NCI-H345 treated with DMSO at 0.1 percent for 48 hours (cell line): ENCODE results near the gene RASGRF1.

Source experiments
- DNase-seq: peaks from one replicate; lab custom pipeline; 2025; ENCODE audit not compliant: unreplicated experiment; lab: John Stamatoyannopoulos, UW

RASGRF1 gene

GRCh38 chr15:78990278-78990677, 100.3 kb downstream of the RASGRF1 start:
- DNase-seq, result no peak

DNA sequence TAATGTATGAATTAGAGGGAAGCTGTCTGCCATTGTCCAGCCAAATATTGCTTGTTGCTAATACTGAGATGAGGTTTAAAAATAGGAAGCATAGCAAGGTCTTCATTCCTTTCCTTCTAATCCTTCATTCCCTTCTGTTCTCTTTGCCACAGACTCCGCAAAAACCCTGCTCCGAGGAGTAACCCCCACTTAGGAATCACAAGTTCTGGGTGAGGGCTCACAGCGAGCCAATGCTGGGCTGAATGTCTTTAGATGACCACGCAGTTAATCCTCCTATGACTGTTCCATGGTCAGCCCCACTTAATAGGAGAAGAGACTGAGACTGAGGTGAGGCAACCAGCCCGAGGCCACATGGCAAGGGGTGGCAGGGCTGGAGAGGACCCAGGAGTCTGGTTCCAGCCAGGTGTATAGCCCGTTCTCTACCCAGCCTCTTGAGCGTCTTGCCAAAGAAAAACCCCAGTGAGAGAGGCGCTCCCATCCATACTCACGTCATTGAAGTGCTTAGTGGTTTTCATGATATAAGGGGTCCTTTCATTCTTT, 100.8 kb downstream of the RASGRF1 start:
- no peak for DNase-seq

GRCh38 chr15:78988361-78988911, 102.1 kb downstream of the RASGRF1 start:
- DNase-seq, result no peak

- no peak for DNase-seq
These were observed 102.8 kb downstream of the RASGRF1 start for GRCh38 chr15:78987556-78988360.

GRCh38 chr15:78985859-78986475, 104.6 kb downstream of the RASGRF1 start:
- no peak for DNase-seq

- DNase-seq, result no peak
These were observed 106.5 kb downstream of the RASGRF1 start for GRCh38 chr15:78984041-78984440.

GRCh38 chr15:78983146-78983918, 107.2 kb downstream of the RASGRF1 start:
- no peak for DNase-seq

DNA sequence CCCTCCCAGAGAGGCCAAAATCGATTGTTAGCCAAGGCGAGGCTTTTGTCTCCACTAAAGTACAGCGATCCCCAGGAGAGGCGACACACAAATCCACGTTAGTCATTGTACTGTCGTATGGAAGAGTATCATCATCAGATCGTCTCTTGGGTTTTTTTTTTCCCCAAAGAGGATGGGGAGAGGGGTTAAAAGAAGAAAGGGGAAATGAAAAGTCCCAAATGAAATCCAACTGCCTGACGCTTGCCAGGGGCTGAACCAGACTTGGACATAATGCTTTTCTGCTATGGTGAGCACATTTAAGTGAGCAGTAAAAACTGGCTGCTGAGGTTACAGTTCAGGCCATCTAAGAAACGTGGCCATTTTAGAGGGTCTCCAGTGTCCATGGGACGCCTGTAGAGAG, 107.8 kb downstream of the RASGRF1 start:
- DNase-seq, result no peak

DNA sequence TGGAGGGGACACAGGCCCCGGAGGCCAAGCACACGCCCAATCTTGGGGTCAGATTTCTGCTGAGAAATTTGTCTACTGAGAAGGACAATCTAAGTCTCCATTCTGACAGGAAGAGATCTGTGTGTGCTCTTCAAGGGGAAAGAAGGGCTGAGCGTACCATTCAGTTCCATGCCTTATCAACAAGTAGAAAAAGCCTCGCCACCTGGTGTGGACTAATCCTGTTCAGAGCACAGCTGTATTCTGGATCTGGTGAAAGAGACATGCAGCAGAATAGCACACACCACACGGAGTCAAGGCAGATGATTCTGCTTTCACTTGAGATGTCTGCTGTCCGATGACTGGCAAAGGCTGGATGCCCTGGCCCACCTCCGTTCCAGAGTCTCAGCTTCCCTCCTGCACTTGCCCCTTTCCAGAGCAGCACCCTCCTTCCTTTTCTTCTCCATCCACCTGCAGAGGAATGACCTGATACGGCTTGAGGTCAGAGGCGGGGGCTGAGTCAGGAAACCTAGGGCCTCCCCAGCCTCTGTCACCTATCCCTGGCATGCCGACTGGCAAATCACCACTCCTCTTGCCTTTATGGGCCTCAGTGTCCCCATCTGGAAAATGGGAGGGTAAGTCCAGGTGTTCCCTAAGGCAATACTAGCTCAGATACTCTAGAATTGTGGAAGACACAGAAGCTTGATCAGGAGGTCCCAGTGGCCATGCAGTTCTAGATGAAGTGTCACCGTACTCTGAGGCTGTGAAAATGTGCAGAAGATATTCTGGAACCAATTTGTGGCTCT, 108.9 kb downstream of the RASGRF1 start:
- DNase-seq, result no peak

DNA sequence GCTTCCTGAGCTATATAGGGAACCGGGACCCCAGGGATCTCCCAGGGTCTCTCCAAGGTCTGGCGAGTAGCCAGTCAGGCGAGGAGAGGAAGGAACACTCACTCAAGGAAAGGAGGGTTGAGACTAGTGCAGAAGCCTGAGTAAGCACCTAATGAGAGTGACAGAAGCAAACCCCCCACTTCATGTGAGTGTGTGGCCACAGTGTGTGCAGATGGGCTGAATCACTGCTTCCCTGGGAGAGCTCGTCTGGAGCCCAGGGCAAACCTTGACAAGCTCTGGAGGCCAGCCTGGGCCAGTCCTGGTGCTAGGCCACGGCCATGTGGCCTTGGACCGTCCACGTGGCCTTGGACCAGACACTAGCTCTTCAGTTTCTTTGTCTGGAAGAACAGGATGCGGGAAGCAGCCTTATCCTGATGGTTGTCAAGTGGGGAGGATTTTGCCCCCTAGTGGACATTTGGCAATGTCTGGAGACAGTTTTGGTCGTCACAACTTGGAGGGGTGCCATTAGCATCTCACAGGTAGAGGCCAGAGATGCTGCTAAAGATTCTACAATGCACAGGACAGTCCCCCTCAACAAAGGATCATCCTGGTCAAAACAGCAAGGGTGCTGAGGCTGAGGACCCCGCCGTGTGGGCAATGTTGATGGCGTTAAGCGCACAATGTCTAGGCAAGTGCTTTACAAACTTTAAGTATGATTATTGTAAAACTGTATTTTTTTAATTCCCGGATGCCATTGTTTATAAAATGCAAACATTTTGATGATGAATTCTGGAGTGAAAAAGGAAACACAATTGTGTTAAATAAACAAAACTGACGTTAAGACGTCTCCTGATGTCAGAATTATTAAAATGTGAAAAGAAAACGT, 110.9 kb downstream of the RASGRF1 start:
- peak; percentile 13 for DNase-seq

DNA sequence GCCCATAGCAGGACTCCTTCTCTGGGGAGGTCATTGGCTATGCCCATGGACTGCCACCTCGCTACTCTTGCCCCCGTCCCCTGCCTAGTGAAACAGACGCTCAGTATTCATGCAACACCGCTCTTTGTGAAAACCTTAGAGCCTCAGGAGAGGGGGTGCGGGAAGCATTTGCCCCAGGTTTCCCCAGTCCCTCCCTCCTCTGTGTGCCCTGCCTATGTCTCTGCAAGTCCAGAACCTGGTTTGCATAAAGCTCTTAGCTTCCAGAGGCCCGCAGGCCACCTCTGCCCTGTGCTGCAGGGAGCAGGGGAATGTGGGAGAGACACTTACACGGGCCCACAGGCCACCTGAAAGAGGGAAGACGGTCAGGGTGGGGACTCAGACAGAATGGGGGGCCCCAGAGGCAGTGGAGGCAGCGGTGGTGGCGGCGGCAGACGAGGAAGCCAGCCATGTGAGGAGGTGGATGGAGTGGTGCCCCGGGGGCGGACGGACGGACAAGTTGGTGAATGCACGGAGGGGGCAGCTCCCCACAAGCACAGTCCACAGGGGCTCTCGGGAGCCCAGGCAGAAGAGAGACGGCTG, 111.9 kb downstream of the RASGRF1 start:
- no peak for DNase-seq

GRCh38 chr15:78977591-78978347, 112.8 kb downstream of the RASGRF1 start:
- no peak for DNase-seq

DNA sequence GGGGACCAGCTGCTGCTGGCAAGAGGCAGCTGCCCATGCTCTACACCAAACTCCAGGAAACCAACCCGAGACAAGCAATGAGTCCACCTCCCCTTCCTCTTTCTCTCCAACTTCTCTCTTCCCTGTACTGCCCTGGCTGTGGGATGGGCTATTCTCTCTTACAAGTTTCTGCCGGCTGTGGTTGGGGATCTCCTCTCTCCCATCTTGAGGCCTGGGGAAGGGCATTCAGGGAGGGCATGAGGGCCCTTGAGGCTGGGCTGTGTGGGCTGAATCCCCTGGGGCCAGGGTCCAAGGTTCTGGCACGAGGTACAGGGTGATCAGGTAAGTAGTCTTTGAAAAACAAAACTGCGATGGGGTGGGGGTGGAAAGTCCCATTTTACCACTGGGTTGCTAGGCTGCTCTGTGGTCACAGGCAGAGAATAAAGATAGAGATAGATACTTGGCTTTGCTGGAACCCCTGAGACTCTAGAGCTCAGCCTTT, 113.4 kb downstream of the RASGRF1 start:
- DNase-seq, result no peak

GRCh38 chr15:78976691-78977090, 113.9 kb downstream of the RASGRF1 start:
- no peak for DNase-seq

DNA sequence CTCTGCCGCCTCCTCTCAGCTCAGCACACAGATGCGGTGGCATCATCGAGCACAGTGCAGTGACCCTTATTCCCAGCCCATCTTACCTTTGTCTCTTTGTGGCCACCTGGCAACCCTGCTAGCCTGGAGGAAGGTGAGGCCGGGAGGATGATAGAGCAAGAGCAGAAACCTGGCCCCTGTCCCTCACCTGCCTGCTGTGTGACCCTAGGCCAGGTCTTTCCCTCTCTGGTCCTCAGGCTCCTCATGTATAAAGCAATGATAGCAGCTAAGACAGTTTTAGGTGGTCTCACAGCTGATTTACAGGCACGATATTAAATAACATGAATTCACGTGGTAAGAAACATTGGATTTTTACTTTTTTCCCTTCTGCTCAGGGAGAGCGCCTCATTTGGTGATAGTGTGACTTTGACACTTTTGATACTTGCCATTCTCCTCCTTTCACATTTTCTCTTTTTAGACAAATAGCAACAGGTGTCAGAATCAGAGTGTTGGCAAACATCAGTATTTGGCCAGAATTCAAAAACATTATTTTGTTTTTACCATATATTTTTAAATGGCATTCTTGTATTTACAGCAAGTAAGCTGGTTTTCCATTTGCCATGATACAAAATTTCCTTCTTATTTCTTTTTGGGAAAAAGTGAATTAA, 116.2 kb downstream of the RASGRF1 start:
- no peak for DNase-seq

GRCh38 chr15:78969687-78970349, 120.8 kb downstream of the RASGRF1 start:
- no peak for DNase-seq

DNA sequence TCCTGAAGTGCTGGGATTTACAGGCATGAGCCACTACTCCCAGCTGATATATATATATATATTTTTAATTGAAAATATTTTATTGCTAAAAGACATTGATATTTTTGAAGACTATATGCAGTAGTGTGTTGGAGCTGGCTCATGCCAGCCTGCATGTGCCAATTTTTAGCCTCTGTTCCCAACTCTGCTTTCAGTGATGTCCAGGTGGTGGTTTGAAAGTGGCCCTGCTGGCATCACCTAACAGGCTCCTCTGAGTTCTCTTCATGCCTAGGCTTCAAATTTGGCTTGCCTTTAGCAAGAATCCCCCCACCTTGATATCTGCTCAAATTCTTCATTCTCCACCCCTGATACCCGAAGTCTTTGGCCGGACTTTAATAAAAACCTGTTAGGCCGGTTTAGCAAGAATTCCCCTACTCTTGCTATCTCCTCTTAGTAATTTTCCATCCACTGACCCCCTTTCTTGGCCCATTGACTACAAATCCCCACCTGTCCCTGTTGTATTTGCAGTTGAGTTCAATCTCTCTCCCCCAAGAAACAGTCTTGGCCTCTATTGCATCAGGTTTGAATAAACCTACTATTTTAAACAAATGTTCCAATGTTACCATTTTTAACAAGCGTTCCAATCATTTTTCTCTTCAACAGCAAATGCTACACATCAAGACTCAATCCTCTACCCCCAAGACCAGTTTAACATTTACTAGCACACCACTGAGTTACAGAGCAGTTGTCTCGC, 121.9 kb downstream of the RASGRF1 start:
- no peak for DNase-seq
